ENCODE data around the gene GNAI2.
A peak's percentile ranks its signal among the peaks of the same experiment; 100 is the strongest.
"Not testable (repeated sequence)": the region's sequence is repeated elsewhere in the genome, so short reads cannot be mapped to it uniquely, and the experiment has no call there.

GNAI2 gene

GRCh38 chr3:50260027-50260941 lies 24.3 kb downstream of the GNAI2 start:
- DNase-seq: peak; percentile 91 to 99 (median 94)
- intact Hi-C loops (cut with DNase I): loop anchor here (1.0 kb wide), 1 partner anchor 12 kb away; no protein-coding TSS in a partner anchor

- intact Hi-C loops (cut with DNase I): loop anchor here (1.0 kb wide), 1 partner anchor 11 kb away; no protein-coding TSS in a partner anchor
- DNase-seq: peak in 1 of 10 donors; percentile 83
These were observed 25.0 kb downstream of the GNAI2 start for GRCh38 chr3:50260942-50261441.

- DNase-seq: no peak
- intact Hi-C loops (cut with DNase I): no loop called here
These were observed 25.5 kb downstream of the GNAI2 start for GRCh38 chr3:50261505-50261904.

GRCh38 chr3:50262200-50262599 lies 26.2 kb downstream of the GNAI2 start:
- intact Hi-C loops (cut with DNase I): not testable (repeated sequence)

GRCh38 chr3:50262778-50263177 lies 26.8 kb downstream of the GNAI2 start:
- no peak for DNase-seq
- intact Hi-C loops (cut with DNase I): no loop called here

More at GRCh38 chr3:50262200-50262599, 26.2 kb downstream of the GNAI2 start:
- DNase-seq: not testable (repeated sequence)

- no peak for DNase-seq
- intact Hi-C loops (cut with DNase I): no loop called here
These were observed 27.7 kb downstream of the GNAI2 start for GRCh38 chr3:50263478-50264382.

GRCh38 chr3:50264383-50264963 lies 28.5 kb downstream of the GNAI2 start:
- intact Hi-C loops (cut with DNase I): no loop called here
- peak in 9 of 10 donors; percentile 57 to 96 (median 71) for DNase-seq

- intact Hi-C loops (cut with DNase I): no loop called here
- peak in 1 of 10 donors; percentile 25 for DNase-seq
These were observed 29.0 kb downstream of the GNAI2 start for GRCh38 chr3:50264964-50265485.

GRCh38 chr3:50265571-50265970 lies 29.6 kb downstream of the GNAI2 start:
- intact Hi-C loops (cut with DNase I): no loop called here
- DNase-seq: no peak

GRCh38 chr3:50266017-50266416 lies 30.0 kb downstream of the GNAI2 start:
- DNase-seq: no peak
- intact Hi-C loops (cut with DNase I): no loop called here

- no peak for DNase-seq
These were observed 30.8 kb downstream of the GNAI2 start for GRCh38 chr3:50266836-50267235.

GRCh38 chr3:50267280-50267913 lies 31.4 kb downstream of the GNAI2 start:
- DNase-seq: peak; percentile 62 to 96 (median 68)
- intact Hi-C loops (cut with DNase I): no loop called here

More at GRCh38 chr3:50266836-50267235, 30.8 kb downstream of the GNAI2 start:
- intact Hi-C loops (cut with DNase I): no loop called here

- intact Hi-C loops (cut with DNase I): no loop called here
These were observed 32.3 kb downstream of the GNAI2 start for GRCh38 chr3:50268276-50268675.

GRCh38 chr3:50268703-50269451 lies 32.9 kb downstream of the GNAI2 start, which contains the start of gene SEMA3B:
TSS of gene SEMA3B (plus strand) at chr3:50269147. CDS start at chr3:50269241, 94 bp downstream.
- intact Hi-C loops (cut with DNase I): no loop called here
- peak in 5 of 10 donors; percentile 53 to 92 (median 67) for DNase-seq

More at GRCh38 chr3:50268276-50268675, 32.3 kb downstream of the GNAI2 start:
- DNase-seq: peak in 1 of 10 donors; percentile 38

GRCh38 chr3:50269460-50269859 lies 33.5 kb downstream of the GNAI2 start:
- DNase-seq: no peak
- intact Hi-C loops (cut with DNase I): no loop called here

GRCh38 chr3:50269977-50270413 lies 34.0 kb downstream of the GNAI2 start:
- intact Hi-C loops (cut with DNase I): loop anchor here (5.0 to 10.0 kb wide), 2 partner anchors 55 to 78 kb away; partner anchors contain the start of genes GNAT1, HYAL2 and TUSC2
- DNase-seq: no peak

- intact Hi-C loops (cut with DNase I): loop anchor here (5.0 to 10.0 kb wide), 2 partner anchors 54 to 78 kb away; partner anchors contain the start of genes GNAT1, HYAL2 and TUSC2
- peak in 2 of 10 donors; percentile 34 to 86 for DNase-seq
These were observed 34.6 kb downstream of the GNAI2 start for GRCh38 chr3:50270422-50271224.

Data from posterior cingulate gyrus (tissue), 11 donors.